Limb (tissue), 2 donors: Measurements from ENCODE around the gene SEPTIN12.

ENCODE experiments used
- DNase-seq, 2 donors: peaks; one replicate each; pipeline ENCODE4 v3.0.0-alpha.2; 2016; ENCODE audit errors: extremely low spot score in 2 of 2

Gene SEPTIN12

GRCh38 chr16:4787627-4788482 lies at the start of gene SEPTIN12:
Gene SEPTIN12 (minus strand): TSS chr16:4788345. CDS start chr16:4787645, 700 bp downstream.
- no peak for DNase-seq

GRCh38 chr16:4836727-4837126 lies 48.6 kb upstream of the SEPTIN12 start:
- no peak for DNase-seq

DNA sequence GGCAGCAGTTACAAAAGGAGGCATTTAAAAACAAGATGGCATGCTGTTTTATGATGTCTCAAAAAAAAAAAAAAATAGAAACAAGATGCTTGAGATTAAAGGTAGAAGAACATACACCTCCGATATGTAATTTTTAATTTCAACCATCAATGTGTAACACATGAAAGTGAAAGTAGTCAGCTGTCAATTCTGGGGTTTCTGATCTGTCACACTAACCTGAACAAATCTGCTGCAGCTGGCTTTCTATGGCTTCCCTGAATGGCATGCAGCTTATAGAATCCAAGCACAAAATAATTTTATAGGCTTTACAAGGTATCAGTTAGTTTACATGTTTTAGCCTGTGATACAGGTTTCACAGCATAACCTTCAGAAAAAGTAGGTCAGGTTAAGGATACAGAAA lies 45.4 kb upstream of the SEPTIN12 start:
- DNase-seq, result no peak

GRCh38 chr16:4832698-4833343 lies 44.7 kb upstream of the SEPTIN12 start:
- DNase-seq, result no peak

DNA sequence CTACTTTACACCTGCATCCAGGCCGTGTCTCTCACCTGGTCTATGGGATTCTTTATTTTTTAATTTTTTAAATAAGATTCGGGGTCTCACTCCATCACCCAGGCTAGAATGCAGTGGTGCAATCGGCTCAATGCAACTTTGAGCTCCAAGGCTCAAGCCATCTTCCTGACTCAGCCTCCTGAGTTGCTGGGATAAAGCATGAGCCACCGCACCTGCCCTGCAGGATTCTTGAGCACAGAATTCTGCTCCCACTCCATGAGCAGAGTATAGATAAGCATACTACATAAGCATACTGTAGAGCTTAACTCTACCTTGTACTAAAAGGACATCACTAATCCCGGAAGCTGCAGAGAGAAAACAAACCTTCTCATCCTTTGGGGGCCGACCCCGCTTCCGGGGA lies 43.5 kb upstream of the SEPTIN12 start:
- DNase-seq, result no peak

GRCh38 chr16:4830408-4830807 lies 42.3 kb upstream of the SEPTIN12 start:
- no peak for DNase-seq

GRCh38 chr16:4828567-4829321 lies 40.6 kb upstream of the SEPTIN12 start:
- no peak for DNase-seq

DNA sequence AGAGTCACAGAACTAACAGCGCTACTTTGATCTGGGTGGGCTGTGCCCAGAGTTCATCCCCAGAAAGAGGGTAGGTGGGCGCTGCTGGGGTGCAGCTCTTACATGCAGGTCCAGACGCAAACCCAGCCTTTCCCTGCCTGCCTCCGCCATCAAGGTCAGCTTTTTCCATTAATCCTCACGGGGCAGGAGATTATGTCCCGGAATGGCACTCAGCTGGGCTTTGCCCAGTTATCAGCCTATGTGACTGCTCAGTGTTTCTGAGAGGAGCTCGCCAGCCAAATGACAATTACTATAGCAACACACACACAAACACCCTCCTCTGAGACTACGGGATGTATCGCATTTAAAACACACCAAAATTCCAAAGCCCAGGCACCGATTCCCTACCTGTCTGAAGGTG lies 38.8 kb upstream of the SEPTIN12 start:
- DNase-seq, result no peak

- no peak for DNase-seq
Observed at GRCh38 chr16:4826526-4826925, 38.4 kb upstream of the SEPTIN12 start.

- no peak for DNase-seq
Observed at GRCh38 chr16:4825196-4825595, 37.1 kb upstream of the SEPTIN12 start.

DNA sequence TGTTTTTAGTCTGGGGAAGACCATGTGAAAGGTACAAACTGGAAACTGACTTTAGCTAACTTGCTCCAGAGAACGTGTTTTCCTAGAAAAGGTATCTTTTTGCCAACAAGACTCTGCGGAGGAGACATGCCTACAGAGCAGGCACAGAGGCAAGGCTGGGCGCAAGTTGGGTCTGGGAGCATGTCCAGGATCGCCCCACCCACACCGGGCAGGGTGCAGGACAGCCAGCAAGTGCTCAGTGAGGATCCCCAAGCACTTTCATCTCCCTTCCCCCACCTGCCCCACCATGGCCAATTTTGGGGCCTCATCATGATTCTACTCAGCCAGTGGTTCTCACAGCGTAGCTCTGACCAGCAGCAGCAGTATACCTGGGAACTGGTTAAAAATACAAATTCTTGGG lies 32.5 kb upstream of the SEPTIN12 start:
- DNase-seq, result no peak

GRCh38 chr16:4814542-4815173 lies 26.5 kb upstream of the SEPTIN12 start:
- no peak for DNase-seq

GRCh38 chr16:4814046-4814445 lies 25.9 kb upstream of the SEPTIN12 start:
- DNase-seq, result no peak

GRCh38 chr16:4813251-4814003 lies 25.3 kb upstream of the SEPTIN12 start:
- DNase-seq, result no peak

GRCh38 chr16:4811773-4812172 lies 23.6 kb upstream of the SEPTIN12 start:
- DNase-seq, result no peak

DNA sequence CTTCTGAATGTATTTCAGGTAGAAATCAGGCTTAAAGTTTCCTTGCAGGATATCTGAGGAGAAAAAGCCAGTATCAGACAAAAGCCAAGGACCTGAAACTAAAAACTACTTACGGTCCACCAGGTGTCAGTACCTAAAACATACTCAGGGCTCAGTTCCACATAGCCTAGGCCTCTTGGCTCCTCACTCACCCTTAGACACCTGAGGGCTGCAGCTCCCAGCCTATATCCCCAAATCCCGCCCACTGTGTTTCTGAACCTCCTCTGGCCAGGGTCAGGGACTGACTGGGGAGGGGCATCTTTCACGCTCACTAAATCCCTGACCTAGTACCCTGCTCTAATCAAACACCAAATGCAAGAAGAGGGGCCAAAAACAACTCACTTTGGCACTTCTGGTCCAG lies 23.1 kb upstream of the SEPTIN12 start:
- no peak for DNase-seq

GRCh38 chr16:4806280-4806679 lies 18.1 kb upstream of the SEPTIN12 start:
- no peak for DNase-seq

GRCh38 chr16:4805231-4805630 lies 17.1 kb upstream of the SEPTIN12 start:
- no peak for DNase-seq

- no peak for DNase-seq
Observed at GRCh38 chr16:4803898-4804762, 16.0 kb upstream of the SEPTIN12 start.

- no peak for DNase-seq
Observed at GRCh38 chr16:4803401-4803844, 15.3 kb upstream of the SEPTIN12 start.
